ENCODE results near the gene IQSEC3.
"Not testable (repeated sequence)": the region's sequence is repeated elsewhere in the genome, so short reads cannot be mapped to it uniquely, and the experiment has no call there.

IQSEC3 gene

GRCh38 chr12:52902-53734 is 13.4 kb upstream of the IQSEC3 start:
- H3K4me3 ChIP-seq; intact Hi-C loops (cut with DNase I; ENCODE audit: low total_unique reads); H3K27ac ChIP-seq; DNase-seq; H3K9me3 ChIP-seq; H3K4me1 ChIP-seq; H3K36me3 ChIP-seq: not testable (repeated sequence)
- H3K27me3 ChIP-seq: peaks cover 0 to 51% of the 10 kb centered on the region in 2 donors

- Histone ChIP-seq H3K4me3 (no peak overlapping the region), H3K27me3 (peaks cover 0 to 51% of the 10 kb centered on the region in 2 donors), H3K4me1 (no peaks in the 10 kb centered on the region), H3K36me3 (no peaks in the 10 kb centered on the region), H3K27ac (no peak overlapping the region), H3K9me3 (peaks cover 5 to 6% (median 6%) of the 10 kb centered on the region in 3 donors)
- no peak for TF ChIP-seq CTCF (IDR thresholded peaks at IDR 0.05)
- intact Hi-C loops (cut with DNase I; ENCODE audit: low total_unique reads): no loop called here
- DNase-seq: no peak
Measured at GRCh38 chr12:53735-54730, 12.5 kb upstream of the IQSEC3 start.

GRCh38 chr12:54750-55535 is 11.6 kb upstream of the IQSEC3 start:
- no peak for DNase-seq
- TF ChIP-seq CTCF (IDR thresholded peaks at IDR 0.05): no peak
- intact Hi-C loops (cut with DNase I; ENCODE audit: low total_unique reads): no loop called here
- Histone ChIP-seq H3K27me3 (peaks cover 0 to 49% of the 10 kb centered on the region in 2 donors), H3K4me1 (no peaks in the 10 kb centered on the region), H3K36me3 (no peaks in the 10 kb centered on the region), H3K27ac (no peak overlapping the region), H3K9me3 (peaks cover 5 to 13% (median 10%) of the 10 kb centered on the region in 3 donors), H3K4me3 (no peak overlapping the region)

- Histone ChIP-seq H3K27me3 (peaks cover 0 to 48% of the 10 kb centered on the region in 2 donors), H3K4me1 (no peaks in the 10 kb centered on the region), H3K9me3 (peaks cover 7 to 13% (median 10%) of the 10 kb centered on the region in 3 donors), H3K27ac (no peak overlapping the region), H3K36me3 (no peaks in the 10 kb centered on the region), H3K4me3 (no peak overlapping the region)
- intact Hi-C loops (cut with DNase I; ENCODE audit: low total_unique reads): no loop called here
- no peak for DNase-seq
- no peak for TF ChIP-seq CTCF (IDR thresholded peaks at IDR 0.05)
Measured at GRCh38 chr12:56683-57346, 9.8 kb upstream of the IQSEC3 start.

GRCh38 chr12:57539-57938 is 9.0 kb upstream of the IQSEC3 start:
- intact Hi-C loops (cut with DNase I; ENCODE audit: low total_unique reads): no loop called here
- H3K36me3 ChIP-seq: no peaks in the 10 kb centered on the region
- no peak overlapping the region for H3K27ac ChIP-seq
- DNase-seq: no peak
- TF ChIP-seq CTCF (IDR thresholded peaks at IDR 0.05): no peak
- no peaks in the 10 kb centered on the region for H3K4me1 ChIP-seq
- H3K9me3 ChIP-seq: peaks cover 7 to 13% (median 10%) of the 10 kb centered on the region in 3 donors
- H3K4me3 ChIP-seq: no peak overlapping the region
- peaks cover 0 to 41% of the 10 kb centered on the region in 2 donors for H3K27me3 ChIP-seq

All from tibial artery (tissue), 4 donors.